Measurements from ENCODE around the gene MEGF11. TPM values are rescaled to one million over a fixed set of nuclear protein-coding genes. Genes with fewer than 3 reads are reported as not detected.

Gene MEGF11
- total RNA-seq, 1 donor from 2014 or later, result 6.8 TPM

- no peak for DNase-seq (ENCODE audit: low spot score)
- no peak for ATAC-seq
- intact Hi-C loops (cut with DNase I), result no loop called here
Observed at GRCh38 chr15:66157507-66157906, 96.0 kb downstream of the MEGF11 start.

- ATAC-seq, result no peak
- intact Hi-C loops (cut with DNase I), result no loop called here
- no peak for DNase-seq (ENCODE audit: low spot score)
Observed at GRCh38 chr15:66156310-66156975, 97.1 kb downstream of the MEGF11 start.

DNA sequence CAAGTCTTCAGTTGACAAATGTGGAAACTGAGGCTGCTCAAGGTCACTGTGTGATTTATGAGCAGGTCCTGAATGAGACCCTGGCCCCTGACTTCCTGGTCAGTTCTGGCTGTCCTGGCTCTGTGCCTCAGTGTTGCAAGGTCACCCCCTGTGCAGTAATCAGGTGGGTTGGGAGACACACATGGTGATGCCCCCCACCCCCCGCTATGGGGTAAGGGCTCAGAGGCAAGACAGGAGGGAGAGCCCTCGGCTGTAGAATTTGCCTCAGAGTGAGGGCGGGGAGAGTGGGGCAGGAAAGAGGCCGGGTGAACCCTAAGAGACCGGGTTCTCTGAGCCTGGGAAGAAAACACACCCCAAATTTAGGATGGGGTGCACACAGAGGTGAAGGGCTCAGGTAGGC, 98.5 kb downstream of the MEGF11 start:
- no peak for ATAC-seq
- intact Hi-C loops (cut with DNase I), result no loop called here
- no peak for DNase-seq (ENCODE audit: low spot score)

- DNase-seq (ENCODE audit: low spot score), result no peak
- ATAC-seq, result no peak
- intact Hi-C loops (cut with DNase I), result no loop called here
Observed at GRCh38 chr15:66154581-66154980, 99.0 kb downstream of the MEGF11 start.

- no peak for DNase-seq (ENCODE audit: low spot score)
- no peak for ATAC-seq
Observed at GRCh38 chr15:66153549-66154415, 99.8 kb downstream of the MEGF11 start.

DNA sequence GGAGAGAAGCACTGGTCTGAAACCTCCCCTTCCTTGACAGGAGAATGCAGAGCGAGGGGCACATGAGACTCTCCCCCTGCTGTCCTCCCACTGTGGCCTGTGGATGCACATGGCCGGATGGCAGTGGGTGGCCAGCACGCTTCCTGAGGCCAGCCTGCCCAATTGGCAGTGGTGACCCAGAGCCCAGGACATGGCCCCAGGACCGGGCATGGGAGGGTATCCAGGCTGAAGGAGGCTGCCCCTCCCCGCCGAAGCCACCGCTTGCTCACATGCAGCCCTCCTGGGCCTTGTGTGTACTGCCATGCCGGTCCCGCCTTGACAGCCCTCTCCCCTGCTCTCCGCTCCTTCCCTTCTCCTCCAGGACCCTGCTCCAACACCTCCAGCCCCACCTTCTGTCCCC, 100.9 kb downstream of the MEGF11 start:
- intact Hi-C loops (cut with DNase I), result no loop called here
- DNase-seq (ENCODE audit: low spot score) (no peak), ATAC-seq (no peak)

More at GRCh38 chr15:66153549-66154415, 99.8 kb downstream of the MEGF11 start:
- intact Hi-C loops (cut with DNase I), result no loop called here

- intact Hi-C loops (cut with DNase I), result no loop called here
- ATAC-seq (no peak), DNase-seq (ENCODE audit: low spot score) (no peak)
Observed at GRCh38 chr15:66151809-66152208, 101.7 kb downstream of the MEGF11 start.

- no peak for DNase-seq (ENCODE audit: low spot score)
- intact Hi-C loops (cut with DNase I), result no loop called here
- no peak for ATAC-seq
Observed at GRCh38 chr15:66149871-66150270, 103.7 kb downstream of the MEGF11 start.

GRCh38 chr15:66148187-66148586, 105.4 kb downstream of the MEGF11 start:
- ATAC-seq (no peak), DNase-seq (ENCODE audit: low spot score) (no peak)
- intact Hi-C loops (cut with DNase I), result no loop called here

DNA sequence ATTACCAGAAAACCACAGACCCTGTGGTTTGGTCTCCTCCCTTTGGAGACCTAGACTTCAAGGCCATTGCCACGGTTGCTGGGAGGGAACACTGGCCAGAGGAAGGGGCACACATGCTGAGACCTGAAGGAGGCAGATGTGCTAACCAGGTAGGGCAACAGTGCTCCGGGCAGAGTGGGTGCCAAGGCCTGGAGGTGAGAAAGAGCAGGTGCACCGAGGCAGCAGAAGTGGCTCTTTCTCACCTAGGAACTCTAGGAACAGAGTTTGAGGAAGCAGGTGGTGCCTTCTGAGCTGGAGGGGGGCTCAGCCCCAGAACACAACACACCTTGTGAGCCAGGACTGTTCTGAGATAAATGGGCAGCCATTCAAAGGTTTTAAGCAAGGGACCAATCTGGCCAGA, 106.1 kb downstream of the MEGF11 start:
- no peak for DNase-seq (ENCODE audit: low spot score)
- intact Hi-C loops (cut with DNase I), result no loop called here
- ATAC-seq, result no peak

DNA sequence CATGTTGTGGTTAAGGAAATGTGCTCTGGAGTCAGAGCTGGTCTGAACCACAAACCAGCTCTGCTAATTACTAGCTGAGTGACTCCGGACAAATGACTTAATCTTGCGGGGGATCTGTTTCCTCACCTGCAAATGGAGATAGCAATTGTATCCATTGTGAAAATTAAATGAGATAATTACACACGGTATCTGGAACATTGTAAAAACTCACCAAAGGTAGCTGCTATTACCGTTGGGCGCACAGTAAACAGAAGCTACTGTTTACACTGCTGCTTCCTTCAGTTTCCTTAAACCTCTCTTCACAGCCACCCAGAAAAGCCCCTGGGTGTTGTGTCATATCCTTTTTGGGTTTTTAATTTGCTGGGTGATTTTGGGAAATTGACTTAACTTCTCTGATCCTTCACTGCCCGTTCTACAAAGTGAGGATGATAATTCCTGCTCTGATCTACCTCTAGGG, 107.8 kb downstream of the MEGF11 start:
- no peak for DNase-seq (ENCODE audit: low spot score)
- intact Hi-C loops (cut with DNase I), result no loop called here
- ATAC-seq, result no peak

DNA sequence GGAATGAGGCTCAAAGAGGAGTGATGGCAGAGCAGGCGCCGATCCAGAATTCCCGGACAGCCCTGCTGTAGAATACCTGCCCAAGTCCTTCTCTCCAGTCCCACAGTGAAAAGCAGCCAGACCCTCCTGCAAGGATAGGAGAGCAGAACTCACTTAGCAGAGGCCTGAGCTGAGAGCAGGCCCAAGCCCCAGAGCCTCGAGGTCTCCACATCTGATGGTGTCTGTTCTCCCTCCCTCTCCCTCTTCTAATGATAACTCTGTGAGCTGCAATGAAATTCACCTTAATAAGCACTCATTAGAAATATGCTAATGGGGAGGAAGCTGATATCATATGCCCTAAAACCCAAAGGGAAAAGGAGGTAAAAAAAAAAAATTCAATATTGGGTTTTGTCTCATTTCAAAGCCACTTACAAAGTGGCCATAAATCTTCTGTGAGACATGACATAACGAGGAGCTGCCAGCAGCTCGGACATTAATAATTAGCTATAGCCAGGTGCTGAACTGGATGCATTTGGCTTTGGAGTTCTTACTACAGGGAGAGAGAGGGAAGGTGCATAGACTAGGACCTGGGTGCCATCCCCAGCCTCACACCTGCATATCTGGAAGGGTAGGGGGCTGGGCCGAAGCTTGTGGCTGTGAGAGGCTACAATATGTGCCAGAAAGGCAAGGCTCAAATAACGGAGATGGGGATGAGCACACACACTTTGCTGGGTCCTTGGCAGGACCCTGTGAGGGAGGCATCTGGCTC, 108.4 kb downstream of the MEGF11 start:
- DNase-seq (ENCODE audit: low spot score) (no peak), ATAC-seq (no peak)
- intact Hi-C loops (cut with DNase I), result no loop called here

GRCh38 chr15:66142285-66142684, 111.3 kb downstream of the MEGF11 start:
- intact Hi-C loops (cut with DNase I), result no loop called here
- DNase-seq (ENCODE audit: low spot score) (no peak), ATAC-seq (no peak)

DNA sequence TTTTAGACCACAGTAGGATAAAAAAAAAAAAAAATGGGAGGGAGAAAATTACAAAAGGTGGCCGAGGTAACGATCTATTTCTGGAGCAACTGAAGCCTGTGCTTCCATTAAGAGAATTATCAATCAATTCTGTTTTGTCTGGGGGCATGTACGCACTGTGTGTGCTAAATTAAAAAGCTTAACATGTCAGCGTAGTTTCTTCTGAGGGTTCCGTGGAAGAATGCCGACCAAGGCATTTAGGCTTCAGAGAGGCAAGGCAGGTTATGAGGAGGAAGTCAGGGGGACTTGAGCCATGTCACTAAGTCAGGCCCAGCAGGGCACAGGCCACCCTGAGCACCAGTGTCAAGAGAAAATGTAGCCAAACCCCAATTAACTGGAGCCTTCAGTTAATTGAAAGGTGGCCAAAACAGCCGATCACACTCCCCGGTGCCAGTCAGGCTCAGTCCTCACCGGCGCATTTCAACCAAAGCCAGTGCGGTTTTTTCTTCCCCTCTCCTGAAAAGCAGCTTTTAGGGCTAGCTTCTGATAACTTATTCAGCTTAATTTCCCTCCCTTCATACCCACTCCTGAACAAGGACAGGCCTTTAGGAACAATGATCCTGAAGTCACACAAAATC, 113.9 kb downstream of the MEGF11 start:
- ATAC-seq (no peak), DNase-seq (ENCODE audit: low spot score) (no peak)
- intact Hi-C loops (cut with DNase I), result no loop called here

DNA sequence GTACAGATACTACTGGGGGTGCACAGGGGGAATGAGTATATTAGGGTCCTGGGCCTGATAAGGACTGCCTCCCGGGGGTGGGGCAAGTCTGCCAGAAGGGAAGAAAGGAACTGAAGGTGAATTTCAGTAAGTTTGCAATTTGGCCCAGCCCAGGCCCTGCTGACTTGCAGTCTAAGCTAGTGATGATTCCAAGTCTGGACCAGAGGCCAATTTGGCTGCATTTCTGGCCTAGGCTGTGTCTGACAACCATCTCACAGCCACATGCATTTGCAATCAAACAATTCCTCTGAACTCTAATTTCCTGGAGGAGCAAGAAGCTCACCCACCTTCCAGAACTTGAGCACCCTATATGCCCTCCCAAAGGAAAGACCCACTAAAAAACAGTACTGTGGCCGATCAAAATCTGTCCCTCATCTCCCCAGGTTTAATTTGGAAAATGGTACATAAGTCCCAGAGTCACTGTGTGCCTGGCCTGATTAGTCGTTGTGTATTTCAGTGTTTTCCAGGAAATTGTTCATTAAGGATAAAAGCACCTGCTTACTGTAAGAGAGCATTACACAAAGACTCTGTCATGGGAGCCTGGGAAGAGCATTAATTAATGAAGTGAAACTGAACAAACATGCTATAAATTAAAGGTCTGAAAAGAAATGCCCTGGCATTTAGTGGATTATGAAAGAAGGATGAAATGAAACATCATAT, 114.5 kb downstream of the MEGF11 start:
- no peak for ATAC-seq

GRCh38 chr15:66138096-66138783, 115.3 kb downstream of the MEGF11 start:
- intact Hi-C loops (cut with DNase I), result no loop called here
- ATAC-seq (no peak), DNase-seq (ENCODE audit: low spot score) (no peak)

More for the DNA sequence above, 114.5 kb downstream of the MEGF11 start:
- intact Hi-C loops (cut with DNase I), result no loop called here
- no peak for DNase-seq (ENCODE audit: low spot score)

DNA sequence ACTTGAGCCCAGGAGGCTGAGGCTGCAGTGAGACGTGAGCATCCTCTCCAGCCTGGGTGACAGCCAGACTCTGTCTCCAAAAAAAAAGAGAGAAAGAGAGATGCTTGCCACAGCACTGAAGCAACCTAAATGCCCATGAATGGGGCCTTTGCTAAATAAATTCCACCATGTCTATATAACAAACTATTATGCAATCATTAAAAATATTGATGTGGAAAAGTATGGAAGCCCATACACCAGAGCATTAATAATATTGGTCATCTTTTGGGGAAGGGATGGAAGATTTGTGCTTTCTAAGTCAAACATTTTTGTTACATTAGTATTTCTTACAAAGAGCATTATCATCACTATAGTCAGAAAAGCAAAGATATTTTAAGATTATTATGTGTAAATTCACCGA, 116.6 kb downstream of the MEGF11 start:
- DNase-seq (ENCODE audit: low spot score) (no peak), ATAC-seq (no peak)
- intact Hi-C loops (cut with DNase I), result no loop called here

DNA sequence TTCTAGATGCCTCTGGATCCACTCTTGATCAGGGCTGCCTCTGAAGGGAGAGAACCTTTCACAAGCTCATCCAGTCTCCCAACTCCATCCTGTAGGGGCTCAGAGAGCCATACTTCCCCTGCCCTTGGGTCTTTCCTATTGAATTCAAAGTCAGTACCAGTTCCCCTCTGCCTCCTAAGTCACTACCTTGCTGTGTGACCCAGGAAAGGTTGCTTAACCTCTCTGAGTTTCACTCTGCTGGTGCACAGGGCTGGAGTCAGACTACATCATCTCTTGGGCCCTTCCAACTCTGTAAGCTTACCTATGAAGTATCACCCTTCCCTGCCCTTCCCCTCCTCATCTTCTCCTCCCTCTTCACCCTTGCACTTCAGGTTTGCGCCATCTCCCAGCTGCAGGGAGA, 117.9 kb downstream of the MEGF11 start:
- ATAC-seq (no peak), DNase-seq (ENCODE audit: low spot score) (no peak)
- intact Hi-C loops (cut with DNase I), result no loop called here

All from sciatic nerve (tissue), 2 donors.